ENCODE results near the gene IRS1.

IRS1 gene

GRCh38 chr2:226780431-226780830 lies 19.2 kb downstream of the IRS1 start:
- TF ChIP-seq CTCF (IDR thresholded peaks at IDR 0.05; ENCODE audit: low read depth, low read length): no peak
- no peak overlapping the region for H3K4me3 ChIP-seq (replicated peaks in 1 of 2; ENCODE audit: low read depth in 2 of 2, low read length in 2 of 2)
- DNase-seq (ENCODE audit: low read depth in 2 of 2): no peak

GRCh38 chr2:226777611-226778010 lies 22.0 kb downstream of the IRS1 start:
- no peak for TF ChIP-seq CTCF (IDR thresholded peaks at IDR 0.05; ENCODE audit: low read depth, low read length)
- H3K4me3 ChIP-seq (replicated peaks in 1 of 2; ENCODE audit: low read depth in 2 of 2, low read length in 2 of 2): no peak overlapping the region
- DNase-seq (ENCODE audit: low read depth in 2 of 2): no peak

- no peak for TF ChIP-seq CTCF (IDR thresholded peaks at IDR 0.05; ENCODE audit: low read depth, low read length)
- no peak overlapping the region for H3K4me3 ChIP-seq (replicated peaks in 1 of 2; ENCODE audit: low read depth in 2 of 2, low read length in 2 of 2)
- DNase-seq (ENCODE audit: low read depth in 2 of 2): no peak
Observed at GRCh38 chr2:226776104-226776503, 23.5 kb downstream of the IRS1 start.

DNA sequence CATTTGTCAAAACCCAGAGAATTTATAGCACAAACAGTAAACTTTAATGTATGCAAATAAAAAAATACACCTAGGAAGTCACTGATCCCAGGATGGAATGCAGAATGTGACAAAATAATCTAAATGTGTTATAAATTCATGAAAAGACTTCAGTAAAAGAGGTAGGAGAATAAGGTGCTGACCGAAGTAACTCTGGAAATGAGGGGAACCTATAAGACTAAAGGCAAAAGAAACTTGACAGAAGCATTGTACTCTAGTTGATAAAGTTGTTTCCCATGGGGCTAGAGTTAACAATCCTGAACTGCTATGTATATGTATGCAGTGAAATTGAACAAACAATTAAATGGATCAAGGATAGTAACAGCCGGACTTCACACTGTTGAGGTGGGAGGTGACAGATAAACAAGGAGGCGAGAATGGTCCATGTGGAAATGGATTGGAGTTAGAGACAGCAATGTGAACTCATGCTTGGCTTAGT lies 24.5 kb downstream of the IRS1 start:
- DNase-seq (ENCODE audit: low read depth in 2 of 2): no peak
- no peak for TF ChIP-seq CTCF (IDR thresholded peaks at IDR 0.05; ENCODE audit: low read depth, low read length)
- no peak overlapping the region for H3K4me3 ChIP-seq (replicated peaks in 1 of 2; ENCODE audit: low read depth in 2 of 2, low read length in 2 of 2)

- H3K4me3 ChIP-seq (replicated peaks in 1 of 2; ENCODE audit: low read depth in 2 of 2, low read length in 2 of 2): no peak overlapping the region
- DNase-seq (ENCODE audit: low read depth in 2 of 2): no peak
- TF ChIP-seq CTCF (IDR thresholded peaks at IDR 0.05; ENCODE audit: low read depth, low read length): no peak
Observed at GRCh38 chr2:226773291-226773690, 26.3 kb downstream of the IRS1 start.

GRCh38 chr2:226772389-226773179 lies 27.0 kb downstream of the IRS1 start:
- DNase-seq (ENCODE audit: low read depth in 2 of 2): peak in 1 of 2 donors; percentile 53
- no peak for TF ChIP-seq CTCF (IDR thresholded peaks at IDR 0.05; ENCODE audit: low read depth, low read length)
- no peak overlapping the region for H3K4me3 ChIP-seq (replicated peaks in 1 of 2; ENCODE audit: low read depth in 2 of 2, low read length in 2 of 2)

Measured in cardiac fibroblast (primary cell).